Lung microvascular endothelial cell (primary cell): ENCODE data around the gene SPINT1. TPM values are rescaled to one million over a fixed set of nuclear protein-coding genes. Genes with fewer than 3 reads are reported as not detected.

ENCODE experiments used
- total RNA-seq: library from RNA; depleted of rRNA; stranded (reverse); fragments of >200 nt; gene quantifications from 2 replicates; pipeline ENCODE4 v1.2.1, GENCODE V29; 2014

The SPINT1 gene
- total RNA-seq, 1 donor from 2014 or later: 0.40 TPM

Other genes starting within 250 kb of the SPINT1 start
- gene KNL1, start 249.8 kb upstream of the SPINT1 start, total RNA-seq: 2.0 and 7.6 TPM in 2 replicates
- gene RAD51, start 148.9 kb upstream of the SPINT1 start, total RNA-seq: 1.6 and 4.1 TPM in 2 replicates
- gene RMDN3, start 88.8 kb upstream of the SPINT1 start, total RNA-seq: 14.2 and 28.6 TPM in 2 replicates
- gene GCHFR, start 80.0 kb upstream of the SPINT1 start, total RNA-seq: 17.5 and 20.7 TPM in 2 replicates
- 0.22 and 0.40 TPM in 2 replicates for gene C15orf62, start 74.1 kb upstream of the SPINT1 start, total RNA-seq
- 18.1 and 21.4 TPM in 2 replicates for gene ZFYVE19, start 37.0 kb upstream of the SPINT1 start, total RNA-seq
- gene DNAJC17, start 36.6 kb upstream of the SPINT1 start, total RNA-seq: 13.5 and 14.3 TPM in 2 replicates
- gene PPP1R14D, start 15.3 kb upstream of the SPINT1 start, total RNA-seq: not detected in 2 replicates
- gene RHOV, start 30.2 kb downstream of the SPINT1 start, total RNA-seq: not detected in 2 replicates
- 32.9 and 41.5 TPM in 2 replicates for gene VPS18, start 50.4 kb downstream of the SPINT1 start, total RNA-seq
- 48.0 and 75.2 TPM in 2 replicates for gene DLL4, start 85.3 kb downstream of the SPINT1 start, total RNA-seq
- 2.4 and 4.8 TPM in 2 replicates for gene CHAC1, start 109.4 kb downstream of the SPINT1 start, total RNA-seq